ENCODE measurements around the gene RPL38. TPM values are rescaled to one million over a fixed set of nuclear protein-coding genes. Genes with fewer than 3 reads are reported as not detected.

Gene RPL38
- total RNA-seq, 1 donor from 2014 or later, result 243 TPM

GRCh38 chr17:74251569-74251968 lies 48.1 kb downstream of the RPL38 start:
- no peaks in the 10 kb centered on the region for H3K27me3 ChIP-seq

GRCh38 chr17:74252211-74252610 lies 48.7 kb downstream of the RPL38 start:
- Histone ChIP-seq H3K9me3 (no peaks in the 10 kb centered on the region), H3K27ac (no peak overlapping the region), H3K4me3 (no peak overlapping the region), H3K36me3 (peaks cover 7 to 8% of the 10 kb centered on the region in 2 donors), H3K27me3 (no peaks in the 10 kb centered on the region), H3K4me1 (no peaks in the 10 kb centered on the region)
- intact Hi-C loops (cut with DNase I), result no loop called here
- DNase-seq (ENCODE audit: low spot score in 2 of 2), result no peak
- TF ChIP-seq CTCF (IDR thresholded peaks at IDR 0.05), result no peak

More at GRCh38 chr17:74251569-74251968, 48.1 kb downstream of the RPL38 start:
- Histone ChIP-seq H3K27ac (no peak overlapping the region), H3K36me3 (peaks cover 7 to 8% of the 10 kb centered on the region in 2 donors), H3K4me3 (no peak overlapping the region), H3K9me3 (no peaks in the 10 kb centered on the region), H3K4me1 (no peaks in the 10 kb centered on the region)
- DNase-seq (ENCODE audit: low spot score in 2 of 2), result no peak
- intact Hi-C loops (cut with DNase I), result no loop called here
- TF ChIP-seq CTCF (IDR thresholded peaks at IDR 0.05), result no peak

- TF ChIP-seq CTCF (IDR thresholded peaks at IDR 0.05), result no peak
- no peaks in the 10 kb centered on the region for H3K4me1 ChIP-seq
- intact Hi-C loops (cut with DNase I), result no loop called here
- no peaks in the 10 kb centered on the region for H3K9me3 ChIP-seq
- H3K36me3 ChIP-seq, result peaks cover 7 to 8% of the 10 kb centered on the region in 2 donors
- no peaks in the 10 kb centered on the region for H3K27me3 ChIP-seq
- no peak overlapping the region for H3K27ac ChIP-seq
- H3K4me3 ChIP-seq, result no peak overlapping the region
- DNase-seq (ENCODE audit: low spot score in 2 of 2), result no peak
Observed at GRCh38 chr17:74253036-74253435, 49.6 kb downstream of the RPL38 start.

GRCh38 chr17:74257311-74257710 lies 53.8 kb downstream of the RPL38 start:
- no peak for TF ChIP-seq CTCF (IDR thresholded peaks at IDR 0.05)
- Histone ChIP-seq H3K4me1 (no peaks in the 10 kb centered on the region), H3K27me3 (no peaks in the 10 kb centered on the region), H3K27ac (no peak overlapping the region), H3K4me3 (no peak overlapping the region), H3K9me3 (no peaks in the 10 kb centered on the region), H3K36me3 (peaks cover 7 to 11% of the 10 kb centered on the region in 2 donors)
- no peak for DNase-seq (ENCODE audit: low spot score in 2 of 2)
- intact Hi-C loops (cut with DNase I), result no loop called here

- DNase-seq (ENCODE audit: low spot score in 2 of 2), result no peak
- Histone ChIP-seq H3K9me3 (no peaks in the 10 kb centered on the region), H3K36me3 (peaks cover 0 to 11% of the 10 kb centered on the region in 2 donors), H3K27ac (no peak overlapping the region), H3K4me1 (no peaks in the 10 kb centered on the region), H3K4me3 (no peak overlapping the region), H3K27me3 (no peaks in the 10 kb centered on the region)
- no peak for TF ChIP-seq CTCF (IDR thresholded peaks at IDR 0.05)
- intact Hi-C loops (cut with DNase I), result no loop called here
Observed at GRCh38 chr17:74259667-74260524, 56.4 kb downstream of the RPL38 start.

Other genes with a start within 250 kb of the RPL38 start
- gene TTYH2, start 9.9 kb downstream of the RPL38 start, total RNA-seq, result 30.3 TPM
- gene DNAI2, start 70.6 kb downstream of the RPL38 start, total RNA-seq, result not detected
- gene KIF19, start 122.5 kb downstream of the RPL38 start, total RNA-seq, result 11.7 TPM
- gene BTBD17, start 158.2 kb downstream of the RPL38 start, total RNA-seq, result not detected
- gene GPR142, start 163.8 kb downstream of the RPL38 start, total RNA-seq, result not detected
- gene GPRC5C, start 228.4 kb downstream of the RPL38 start, total RNA-seq, result 29.1 TPM